Stimulated activated CD4-positive, alpha-beta T cell treated with anti-CD3 and anti-CD28 coated beads, TNF-alpha, amount 100 ng/mL, for 4 hours (primary cell): ENCODE data around the gene SPATC1L.

ENCODE experiments used
- DNase-seq, 3 experiments: peaks; one replicate each; pipeline ENCODE4 v3.0.0-alpha.2; 2020; ENCODE audit warnings: low read depth in 3 of 3

SPATC1L gene

DNA sequence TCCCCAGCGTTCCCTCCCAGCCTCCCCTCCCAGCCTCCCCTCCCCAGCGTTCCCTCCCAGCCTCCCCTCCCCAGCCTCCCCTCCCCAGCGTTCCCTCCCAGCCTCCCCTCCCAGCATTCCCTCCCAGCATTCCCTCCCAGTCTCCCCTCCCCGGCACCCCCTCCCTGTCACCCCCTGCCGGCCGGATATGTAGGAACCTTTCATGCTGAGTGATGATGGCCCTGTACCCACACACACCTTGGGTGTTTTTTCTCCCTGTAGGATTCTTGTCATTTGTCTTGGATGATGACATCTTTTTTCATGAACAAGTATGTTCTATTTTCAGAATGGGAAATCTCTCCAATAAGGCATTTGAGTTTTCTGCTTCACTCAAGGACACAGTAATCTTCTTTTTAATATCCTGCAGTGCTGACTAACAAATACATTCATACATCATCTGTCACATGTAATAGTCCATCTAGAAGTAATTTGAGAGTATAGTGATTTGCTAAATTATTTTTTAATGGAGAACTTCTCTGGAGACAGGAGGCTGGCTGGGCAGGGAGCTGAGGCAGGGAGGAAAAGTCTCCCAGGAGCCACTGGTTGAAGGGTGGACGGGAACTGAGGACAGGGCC, 48.4 kb downstream of the SPATC1L start:
- no peak for DNase-seq

DNA sequence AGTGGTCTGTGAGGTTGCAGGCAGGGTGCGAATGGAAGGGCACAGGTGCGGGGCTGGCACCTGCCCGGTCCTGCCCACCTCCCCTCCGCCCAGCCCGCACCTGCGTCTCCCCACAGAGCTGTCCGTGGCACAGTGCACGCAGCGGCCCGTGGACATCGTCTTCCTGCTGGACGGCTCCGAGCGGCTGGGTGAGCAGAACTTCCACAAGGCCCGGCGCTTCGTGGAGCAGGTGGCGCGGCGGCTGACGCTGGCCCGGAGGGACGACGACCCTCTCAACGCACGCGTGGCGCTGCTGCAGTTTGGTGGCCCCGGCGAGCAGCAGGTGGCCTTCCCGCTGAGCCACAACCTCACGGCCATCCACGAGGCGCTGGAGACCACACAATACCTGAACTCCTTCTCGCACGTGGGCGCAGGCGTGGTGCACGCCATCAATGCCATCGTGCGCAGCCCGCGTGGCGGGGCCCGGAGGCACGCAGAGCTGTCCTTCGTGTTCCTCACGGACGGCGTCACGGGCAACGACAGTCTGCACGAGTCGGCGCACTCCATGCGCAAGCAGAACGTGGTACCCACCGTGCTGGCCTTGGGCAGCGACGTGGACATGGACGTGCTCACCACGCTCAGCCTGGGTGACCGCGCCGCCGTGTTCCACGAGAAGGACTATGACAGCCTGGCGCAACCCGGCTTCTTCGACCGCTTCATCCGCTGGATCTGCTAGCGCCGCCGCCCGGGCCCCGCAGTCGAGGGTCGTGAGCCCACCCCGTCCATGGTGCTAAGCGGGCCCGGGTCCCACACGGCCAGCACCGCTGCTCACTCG, 52.2 kb downstream of the SPATC1L start:
- no peak for DNase-seq

DNA sequence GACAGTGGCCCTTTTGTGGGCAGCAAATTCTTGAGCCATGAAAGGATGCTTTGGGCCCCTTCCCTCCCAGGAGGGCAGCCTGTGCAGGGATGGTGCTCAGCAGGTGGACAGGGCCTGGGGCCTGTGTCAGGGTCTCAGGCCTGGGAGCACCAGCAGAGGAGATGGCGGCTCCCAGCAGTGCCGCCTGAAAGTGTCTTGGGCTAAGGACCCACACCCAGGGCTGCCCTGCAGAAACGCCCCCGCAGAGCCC, 52.7 kb downstream of the SPATC1L start:
- DNase-seq: no peak

GRCh38 chr21:46130831-46131587, 53.2 kb downstream of the SPATC1L start:
- DNase-seq: no peak

GRCh38 chr21:46129846-46130651, 54.2 kb downstream of the SPATC1L start:
- no peak for DNase-seq

- DNase-seq: no peak
Measured at GRCh38 chr21:46128933-46129571, 55.2 kb downstream of the SPATC1L start.

DNA sequence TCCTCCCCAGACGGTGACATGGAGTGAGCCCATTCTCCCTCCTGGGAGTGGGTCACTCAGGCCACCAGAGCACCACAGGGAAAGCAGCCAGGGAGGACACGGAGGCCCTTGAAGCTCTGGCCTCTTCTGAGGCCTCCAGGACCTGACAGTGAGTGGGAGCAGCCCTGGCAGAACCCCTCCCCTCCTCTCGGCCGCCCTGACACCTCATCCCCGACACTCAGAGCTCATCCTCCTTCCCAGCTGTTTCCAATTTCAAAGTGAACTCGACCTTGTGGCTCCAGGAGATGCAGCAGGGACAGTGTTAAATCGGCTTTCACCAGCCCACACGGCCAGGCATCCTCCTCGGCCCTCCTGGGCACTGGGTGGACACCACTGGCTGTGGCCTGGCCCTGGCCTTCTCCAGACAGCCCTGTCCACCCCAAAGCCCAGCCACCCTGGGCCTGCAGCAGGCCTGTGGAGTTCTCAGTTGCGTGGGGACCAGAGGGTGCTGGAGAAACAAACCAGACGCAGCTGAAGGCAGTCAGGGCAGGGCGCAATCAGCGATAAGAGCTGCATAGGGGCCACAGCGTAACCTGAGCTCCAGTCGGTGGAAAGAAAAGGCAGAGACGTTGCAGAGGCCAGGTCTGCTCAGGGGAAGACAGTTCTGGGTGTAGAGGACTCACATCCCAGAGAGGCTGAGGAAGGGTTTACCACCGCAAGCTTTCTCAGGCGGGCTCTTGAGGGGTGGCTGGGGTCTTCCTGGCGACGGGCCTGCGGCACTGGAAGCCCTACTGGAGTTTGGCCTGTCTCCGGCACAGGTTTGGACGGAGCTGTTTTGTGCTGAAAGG, 55.9 kb downstream of the SPATC1L start:
- DNase-seq: no peak

DNA sequence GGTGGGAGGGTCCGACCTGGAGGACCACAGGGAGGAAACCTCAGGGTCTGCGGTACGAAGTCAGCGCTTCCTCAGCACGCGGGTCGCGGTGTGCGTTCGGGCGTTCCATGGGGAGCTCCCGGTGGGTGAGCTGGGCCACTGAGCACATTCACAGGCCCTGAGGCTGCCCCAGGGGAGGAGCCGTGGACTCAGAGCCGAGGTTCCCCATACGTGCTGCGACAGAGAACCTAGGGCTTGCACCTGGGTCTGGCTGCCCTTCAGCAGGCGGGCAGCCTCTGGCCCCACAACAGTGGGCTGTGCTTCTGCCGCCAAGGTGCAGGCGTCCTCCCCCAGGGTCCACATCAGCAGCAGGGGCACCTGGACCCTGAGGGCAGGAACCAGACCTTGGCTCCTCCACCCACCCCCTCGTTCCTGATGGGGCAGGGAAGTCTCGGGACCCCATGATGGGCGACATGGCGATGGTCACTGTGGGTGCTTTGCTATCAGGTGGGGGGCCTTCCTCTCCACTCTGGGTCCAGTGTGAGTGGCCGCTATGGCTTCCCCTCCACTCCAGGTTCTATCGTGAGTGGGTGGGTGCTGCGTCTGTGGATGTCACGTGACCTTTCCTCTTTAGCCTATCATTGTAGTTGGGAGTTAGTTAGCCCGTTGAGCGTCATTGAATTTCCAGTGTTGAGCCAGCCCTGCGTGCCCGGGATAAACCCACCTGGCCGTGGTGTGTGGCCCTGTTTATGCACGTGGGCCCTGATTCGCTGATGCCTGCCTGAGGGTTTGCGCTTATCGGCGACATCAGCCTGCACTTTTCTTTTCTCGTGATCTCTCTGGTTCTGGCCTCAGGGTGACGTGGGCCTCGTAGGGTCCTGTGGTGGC, 56.8 kb downstream of the SPATC1L start:
- no peak for DNase-seq

DNA sequence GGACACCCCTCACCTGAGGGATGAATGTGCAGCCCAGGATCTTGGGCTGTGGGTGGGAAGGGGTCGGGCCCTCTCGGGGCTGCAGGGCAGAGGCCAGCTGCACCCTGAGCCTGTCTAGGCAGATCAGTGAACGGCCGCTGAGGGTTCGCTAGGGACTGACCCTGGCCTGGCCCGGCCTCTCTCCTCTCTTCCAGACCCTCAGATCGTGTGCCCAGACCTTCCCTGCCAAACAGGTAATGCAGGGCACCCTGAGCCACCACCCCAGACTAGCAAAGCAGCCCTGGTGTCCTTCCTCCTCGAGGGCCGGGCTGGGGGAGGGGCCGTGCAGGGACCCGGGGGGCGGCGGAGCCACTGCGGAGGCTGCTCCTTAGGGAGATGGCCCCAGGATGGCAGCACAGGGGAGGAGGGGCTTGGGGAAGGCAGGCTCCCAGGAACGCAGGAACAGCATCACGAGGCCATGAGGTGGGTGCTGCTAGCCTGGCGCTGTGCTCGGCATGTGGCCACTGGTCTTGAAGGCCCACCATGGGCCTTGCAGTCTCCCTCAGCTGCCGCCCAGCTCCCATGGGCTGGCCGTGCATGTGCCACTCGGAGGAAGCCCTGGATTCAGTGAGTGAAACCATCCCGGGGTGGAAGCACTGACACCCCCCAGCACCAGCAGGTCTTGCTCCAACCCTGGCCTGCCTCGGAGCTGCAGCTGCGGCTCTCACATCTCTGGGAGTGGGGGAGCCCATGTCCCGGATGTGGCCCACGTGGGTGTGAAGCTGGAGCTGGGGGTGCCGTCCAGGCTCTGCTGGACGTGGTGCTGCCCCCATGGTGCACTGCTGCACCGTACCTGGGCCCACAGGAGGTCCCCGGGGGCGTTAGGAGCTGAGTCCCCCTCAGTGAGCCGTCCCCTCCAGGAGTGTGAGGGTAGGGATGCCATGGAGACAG, 57.7 kb downstream of the SPATC1L start:
- DNase-seq: no peak

DNA sequence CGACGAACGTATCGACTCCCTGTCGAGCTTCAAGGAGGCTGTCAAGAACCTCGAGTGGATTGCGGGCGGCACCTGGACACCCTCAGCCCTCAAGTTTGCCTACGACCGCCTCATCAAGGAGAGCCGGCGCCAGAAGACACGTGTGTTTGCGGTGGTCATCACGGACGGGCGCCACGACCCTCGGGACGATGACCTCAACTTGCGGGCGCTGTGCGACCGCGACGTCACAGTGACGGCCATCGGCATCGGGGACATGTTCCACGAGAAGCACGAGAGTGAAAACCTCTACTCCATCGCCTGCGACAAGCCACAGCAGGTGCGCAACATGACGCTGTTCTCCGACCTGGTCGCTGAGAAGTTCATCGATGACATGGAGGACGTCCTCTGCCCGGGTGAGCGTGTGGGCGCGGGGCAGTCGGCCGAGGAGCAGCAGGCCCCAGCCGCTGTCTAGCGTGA, 58.4 kb downstream of the SPATC1L start:
- DNase-seq: no peak

DNA sequence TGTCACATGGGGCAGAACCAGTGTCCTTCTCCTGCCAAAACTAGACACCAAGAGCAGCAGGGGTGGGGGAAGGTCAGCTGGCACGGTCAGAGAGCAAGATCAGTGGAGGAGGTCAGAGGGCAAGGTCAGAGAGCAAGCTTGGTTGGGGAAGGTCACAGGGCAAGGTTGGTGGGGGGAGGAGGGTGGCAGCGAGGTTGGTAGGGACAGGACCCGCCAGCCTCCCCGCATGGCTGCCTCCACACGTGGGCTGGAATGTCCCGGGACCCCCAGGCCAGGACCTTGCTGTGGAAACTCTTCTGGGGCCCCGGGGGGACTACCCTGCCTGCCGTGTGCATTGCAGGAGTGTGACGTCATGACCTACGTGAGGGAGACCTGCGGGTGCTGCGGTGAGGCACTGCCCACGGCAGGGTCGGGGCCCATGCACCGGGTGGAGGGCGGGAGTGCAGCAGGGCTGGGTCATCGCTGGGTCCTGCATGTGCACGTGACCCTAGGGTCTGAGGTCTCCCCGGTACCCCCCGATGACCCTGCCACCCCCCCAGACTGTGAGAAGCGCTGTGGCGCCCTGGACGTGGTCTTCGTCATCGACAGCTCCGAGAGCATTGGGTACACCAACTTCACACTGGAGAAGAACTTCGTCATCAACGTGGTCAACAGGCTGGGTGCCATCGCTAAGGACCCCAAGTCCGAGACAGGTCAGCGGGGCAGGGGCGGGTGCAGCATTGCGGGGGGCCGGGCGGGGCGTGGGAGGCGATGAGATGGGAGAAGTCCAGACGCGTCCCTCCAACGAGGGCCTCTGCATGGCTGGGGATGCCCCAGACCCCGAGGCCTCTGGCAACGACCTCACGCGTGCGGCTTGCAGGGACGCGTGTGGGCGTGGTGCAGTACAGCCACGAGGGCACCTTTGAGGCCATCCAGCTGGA, 59.1 kb downstream of the SPATC1L start:
- no peak for DNase-seq

DNA sequence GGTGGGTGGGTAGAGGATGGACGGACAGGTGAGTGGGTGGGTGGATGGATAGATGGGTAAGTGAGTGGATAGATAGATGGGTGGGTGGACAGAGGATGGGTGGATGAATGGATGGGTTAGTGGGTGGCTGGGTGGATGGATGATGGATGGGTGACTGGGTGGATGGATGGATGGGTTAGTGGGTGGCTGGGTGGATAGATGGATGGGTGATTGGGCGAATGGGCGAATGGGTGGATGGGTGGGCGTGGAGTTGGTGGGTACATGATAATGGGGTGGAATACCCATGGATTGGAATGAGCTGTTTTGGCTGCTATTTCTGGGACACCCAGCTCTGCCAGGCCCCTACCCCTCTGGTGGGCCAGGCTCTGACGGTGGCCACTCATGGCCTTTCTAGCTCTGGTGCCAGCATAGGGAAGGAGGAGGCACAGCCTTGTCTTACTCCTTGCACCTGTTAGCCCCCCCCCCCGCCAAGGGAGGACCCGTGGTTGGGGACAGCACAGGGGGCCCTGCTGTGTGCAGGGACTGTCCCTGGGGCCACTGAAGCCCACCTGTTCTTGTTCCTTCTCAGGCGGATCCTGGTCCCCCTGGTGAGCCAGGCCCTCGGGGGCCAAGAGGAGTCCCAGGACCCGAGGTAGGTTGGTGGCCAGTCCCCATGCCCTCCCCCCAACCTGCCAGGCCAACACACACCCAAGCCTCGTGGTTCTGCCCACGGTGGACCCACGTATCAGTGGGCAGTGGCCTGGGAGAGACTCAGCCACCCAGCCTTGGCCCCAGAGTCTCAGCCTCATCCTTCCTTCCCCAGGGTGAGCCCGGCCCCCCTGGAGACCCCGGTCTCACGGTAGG, 60.0 kb downstream of the SPATC1L start:
- no peak for DNase-seq

- no peak for DNase-seq
Measured at GRCh38 chr21:46122758-46123683, 61.2 kb downstream of the SPATC1L start.

DNA sequence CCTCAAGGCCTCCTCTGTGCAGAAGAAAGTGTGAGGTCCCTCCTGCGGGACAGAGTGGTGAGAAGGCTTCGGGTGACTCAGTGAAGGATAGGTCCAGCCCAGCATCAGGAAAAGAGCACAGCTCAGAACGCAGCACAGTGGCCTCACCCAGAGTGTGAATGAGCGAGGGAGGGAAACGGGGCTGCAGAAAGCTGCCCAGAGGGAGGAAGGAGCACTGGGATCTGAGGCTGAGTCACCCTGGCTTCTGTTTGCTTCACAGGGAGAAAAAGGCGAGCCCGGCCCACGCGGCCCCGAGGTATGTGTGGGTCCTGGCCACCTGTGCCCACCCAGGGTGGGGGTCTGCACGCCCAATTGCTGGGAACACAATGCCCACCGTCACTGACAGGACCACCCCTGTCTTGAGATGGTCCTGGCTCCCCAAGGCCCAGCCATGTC, 62.0 kb downstream of the SPATC1L start:
- DNase-seq: no peak
